H1 (cell line): Measurements from ENCODE around the gene PCDH18. TPM values are rescaled to one million over a fixed set of nuclear protein-coding genes. Genes with fewer than 3 reads are reported as not detected.
A peak's percentile ranks its signal among the peaks of the same experiment; 100 is the strongest.

Source experiments
- CTCF ChIA-PET: fragments of 300-600 bp; sonication (Branson Sonifier 250); formaldehyde crosslinking; loops from one replicate; lab custom pipeline; 2021; ENCODE audit not compliant: partially characterized antibody; lab: Charles Lee
- POLR2A ChIA-PET: fragments of 300-600 bp; sonication (Branson Sonifier 250); formaldehyde crosslinking; loops from one replicate; lab custom pipeline; 2021; ENCODE audit warnings: inconsistent platforms; ENCODE audit not compliant: partially characterized antibody; lab: Charles Lee
- DNase-seq, 2 experiments: peaks; one replicate each; pipeline versions ENCODE4 v3.0.0 to v3.0.0-alpha.2; 2010 to 2022; ENCODE audit warnings: low spot score in 2 of 2, low read depth in 1 of 2, mixed read lengths in 1 of 2
- FAIRE-seq: peaks from 2 replicates; lab custom pipeline; 2011; peaks lifted over from hg19 to GRCh38; lab: Jason Lieb, UNC
- H2AFZ ChIP-seq: 2 replicates; pipeline ENCODE4 v1.8.1; 2012; ENCODE audit warnings: low read length, inconsistent platforms
- H2AK5ac ChIP-seq: 2 replicates; pipeline ENCODE4 v1.6.1; 2013; ENCODE audit warnings: low read depth, low read length
- H2BK120ac ChIP-seq: replicated peaks from 2 replicates; pipeline ENCODE3; 2013; ENCODE audit warnings: low read depth, low read length, inconsistent platforms
- H2BK12ac ChIP-seq: 2 replicates; pipeline ENCODE4 v1.6.1; 2013; ENCODE audit warnings: low read depth, low read length
- H2BK15ac ChIP-seq: 2 replicates; pipeline ENCODE4 v1.6.1; 2013; ENCODE audit warnings: low read length
- H2BK20ac ChIP-seq: 2 replicates; pipeline ENCODE4 v1.6.1; 2013; ENCODE audit warnings: low read length
- H2BK5ac ChIP-seq: 2 replicates; pipeline ENCODE4 v1.6.1; 2013; ENCODE audit warnings: low read depth, low read length
- H3K14ac ChIP-seq: 2 replicates; pipeline ENCODE4 v1.6.1; 2013; ENCODE audit warnings: inconsistent platforms; ENCODE audit not compliant: insufficient read length
- H3K18ac ChIP-seq: 2 replicates; pipeline ENCODE4 v1.6.1; 2013; ENCODE audit warnings: low read length; ENCODE audit errors: extremely low read depth
- H3K23ac ChIP-seq: 2 replicates; pipeline ENCODE4 v1.6.1; 2013; ENCODE audit warnings: inconsistent platforms; ENCODE audit not compliant: insufficient read length
- H3K23me2 ChIP-seq: 2 replicates; pipeline ENCODE4 v1.6.1; 2013; ENCODE audit warnings: low read depth, low read length
- H3K27ac ChIP-seq: 2 replicates; pipeline ENCODE4 v1.6.1; 2011; ENCODE audit warnings: low read depth, low read length, inconsistent platforms
- H3K27me3 ChIP-seq, 4 experiments: replicated peaks in 1 of 4; 1 replicate in 1 of 4; 2 replicates in 3 of 4; pipeline versions ENCODE4 v1.6.1 to v1.8.1; 2011 to 2013; ENCODE audit warnings: low read length in 3 of 4, mild to moderate bottlenecking in 3 of 4, inconsistent platforms in 2 of 4, mixed read lengths in 2 of 4, moderate library complexity in 1 of 4; ENCODE audit not compliant: control insufficient read depth in 3 of 4, insufficient read depth in 3 of 4; ENCODE audit errors: extremely low read depth in 1 of 4
- H3K36me3 ChIP-seq, 4 experiments: 2 replicates each; pipeline versions ENCODE4 v1.6.1 to v1.8.1; 2011 to 2013; ENCODE audit warnings: mild to moderate bottlenecking in 4 of 4, low read length in 3 of 4, moderate library complexity in 2 of 4, control low read depth in 1 of 4, inconsistent platforms in 1 of 4; ENCODE audit not compliant: insufficient read depth in 4 of 4, control insufficient read depth in 2 of 4
- H3K4ac ChIP-seq: replicated peaks from 2 replicates; pipeline ENCODE3; 2013; ENCODE audit warnings: low read length, low read depth, mixed read lengths, inconsistent platforms; ENCODE audit not compliant: insufficient read length
- H3K4me1 ChIP-seq, 4 experiments: replicated peaks in 1 of 4; 1 replicate in 1 of 4; 2 replicates in 3 of 4; pipeline versions ENCODE4 v1.6.1 to v1.8.1; 2011 to 2013; ENCODE audit warnings: low read length in 3 of 4, inconsistent platforms in 2 of 4, mixed read lengths in 1 of 4; ENCODE audit not compliant: insufficient read depth in 4 of 4, control insufficient read depth in 3 of 4
- H3K4me2 ChIP-seq, 2 experiments: 2 replicates each; pipeline versions ENCODE4 v1.6.1 to v1.8.1; 2011 to 2013; ENCODE audit warnings: low read depth in 2 of 2, low read length in 2 of 2, control low read depth in 1 of 2, inconsistent platforms in 1 of 2, mild to moderate bottlenecking in 1 of 2; ENCODE audit not compliant: insufficient read depth in 1 of 2
- H3K4me3 ChIP-seq, 4 experiments: fragments of 200-600, 300-600 bp in 1 of 4; sonication (generic), shearing (Covaris generic), sonication (Bioruptor Twin) in 1 of 4; 2 replicates each; pipeline versions ENCODE4 v1.5.1 to v1.8.1; 2011 to 2016; ENCODE audit warnings: low read length in 4 of 4, low read depth in 3 of 4, control low read depth in 2 of 4, inconsistent platforms in 2 of 4, mild to moderate bottlenecking in 2 of 4, mixed read lengths in 1 of 4, moderate library complexity in 1 of 4; ENCODE audit not compliant: insufficient read depth in 2 of 4; ENCODE audit errors: extremely low read depth in 1 of 4
- H3K56ac ChIP-seq: replicated peaks from 2 replicates; pipeline ENCODE3; 2013; ENCODE audit warnings: low read depth, mild to moderate bottlenecking, mixed read lengths, low read length, inconsistent platforms; ENCODE audit not compliant: insufficient read length
- H3K79me1 ChIP-seq: 2 replicates; pipeline ENCODE4 v1.6.1; 2013; ENCODE audit warnings: low read depth, low read length, control low read depth
- H3K79me2 ChIP-seq, 2 experiments: 2 replicates each; pipeline versions ENCODE4 v1.6.1 to v1.8.1; 2012 to 2013; ENCODE audit warnings: low read length in 2 of 2, mild to moderate bottlenecking in 2 of 2, inconsistent platforms in 1 of 2; ENCODE audit not compliant: insufficient read depth in 2 of 2, control insufficient read depth in 1 of 2
- H3K9ac ChIP-seq, 4 experiments: replicated peaks in 1 of 4; 1 replicate in 1 of 4; 2 replicates in 3 of 4; pipeline versions ENCODE4 v1.6.1 to v1.8.1; 2011 to 2013; ENCODE audit warnings: low read depth in 3 of 4, low read length in 3 of 4, control low read depth in 2 of 4, mild to moderate bottlenecking in 2 of 4, moderate library complexity in 2 of 4, inconsistent platforms in 1 of 4; ENCODE audit errors: extremely low read depth in 1 of 4
- H3K9me3 ChIP-seq, 2 experiments: 2 replicates each; pipeline versions ENCODE4 v1.6.1 to v1.8.1; 2012 to 2013; ENCODE audit warnings: mild to moderate bottlenecking in 2 of 2, moderate library complexity in 2 of 2, control low read depth in 1 of 2, inconsistent platforms in 1 of 2, low read depth in 1 of 2, low read length in 1 of 2, mixed read lengths in 1 of 2; ENCODE audit not compliant: insufficient read depth in 2 of 2
- H4K20me1 ChIP-seq, 2 experiments: replicated peaks in 1 of 2; 2 replicates each; pipeline versions ENCODE3 to v1.8.1; 2011 to 2013; ENCODE audit warnings: inconsistent platforms in 2 of 2, low read length in 2 of 2, mild to moderate bottlenecking in 1 of 2; ENCODE audit not compliant: insufficient read depth in 2 of 2, control insufficient read depth in 1 of 2
- H4K5ac ChIP-seq: 2 replicates; pipeline ENCODE4 v1.6.1; 2013; ENCODE audit warnings: low read length, low read depth, mixed read lengths, inconsistent platforms; ENCODE audit not compliant: insufficient read length
- H4K8ac ChIP-seq: 2 replicates; pipeline ENCODE4 v1.8.0; 2013; ENCODE audit warnings: mild to moderate bottlenecking, moderate library complexity, low read length, inconsistent platforms; ENCODE audit not compliant: insufficient read depth; ENCODE audit errors: extremely low read depth
- H4K91ac ChIP-seq: replicated peaks from 2 replicates; pipeline ENCODE3; 2013; ENCODE audit warnings: low read length, mixed read lengths, inconsistent platforms; ENCODE audit not compliant: insufficient read length
- POLR2AphosphoS5 ChIP-seq: IDR thresholded peaks from 2 replicates; pipeline ENCODE4 v1.6.1; 2011; ENCODE audit warnings: low read depth, low read length
- TEAD4 ChIP-seq: IDR thresholded peaks from 2 replicates; pipeline ENCODE4 v1.6.1; 2012; ENCODE audit warnings: low read depth, low read length, inconsistent platforms, mixed read lengths
- WGBS, 2 experiments: shearing (Covaris generic) in 1 of 2; methylation state at CpG; one replicate each; pipeline versions ENCODE4 v1.1.6 to v1.1.7; 2013 to 2015; ENCODE audit warnings: low lambda C conversion rate in 2 of 2, mixed read lengths in 2 of 2, inconsistent platforms in 1 of 2, low coverage in 1 of 2, missing lambda C conversion rate in 1 of 2; ENCODE audit not compliant: insufficient replicate concordance in 2 of 2, insufficient coverage in 1 of 2, insufficient read length in 1 of 2; ENCODE audit errors: extremely low coverage in 1 of 2, missing lambda C conversion rate in 1 of 2; 5-methylcytosine and 5-hydroxymethylcytosine counted together
- long read RNA-seq, 2 experiments: library from RNA in 1 of 2; library from capped mRNA in 1 of 2; stranded (forward); transcript quantifications; one replicate each; pipeline ENCODE4 v2.0.0, GENCODE V29; 2021; ENCODE audit warnings: inconsistent platforms in 1 of 2
- polyA minus RNA-seq, 3 experiments: library from RNA; depleted of rRNA, polyadenylated mRNA; stranded (reverse); fragments of >200 nt; gene quantifications; 1 replicate in 2 of 3; 2 replicates in 1 of 3; pipeline ENCODE4 v1.2.3, GENCODE V29; 2011
- polyA plus RNA-seq, 7 experiments: library from polyadenylated mRNA; depleted of rRNA in 3 of 7; stranded (reverse) in 5 of 7; unstranded in 2 of 7; fragments of >200 nt in 5 of 7; fragments of 200-250 nt in 2 of 7; gene quantifications; 1 replicate in 5 of 7; 2 replicates in 1 of 7; 4 replicates in 1 of 7; pipeline versions ENCODE4 v1.2.1 to v1.2.3, GENCODE V29; 2011 to 2013; ENCODE audit warnings: missing spikeins in 2 of 7, mixed read lengths in 2 of 7
- total RNA-seq: library from RNA; stranded (reverse); fragmentation: NEBNext Ultra II Directional; extraction: Animal tissue kit (Norgen Biotek cat#: 25700); gene quantifications from 2 replicates; pipeline ENCODE4 v1.2.1, GENCODE V29; 2021

The PCDH18 gene, protein sequence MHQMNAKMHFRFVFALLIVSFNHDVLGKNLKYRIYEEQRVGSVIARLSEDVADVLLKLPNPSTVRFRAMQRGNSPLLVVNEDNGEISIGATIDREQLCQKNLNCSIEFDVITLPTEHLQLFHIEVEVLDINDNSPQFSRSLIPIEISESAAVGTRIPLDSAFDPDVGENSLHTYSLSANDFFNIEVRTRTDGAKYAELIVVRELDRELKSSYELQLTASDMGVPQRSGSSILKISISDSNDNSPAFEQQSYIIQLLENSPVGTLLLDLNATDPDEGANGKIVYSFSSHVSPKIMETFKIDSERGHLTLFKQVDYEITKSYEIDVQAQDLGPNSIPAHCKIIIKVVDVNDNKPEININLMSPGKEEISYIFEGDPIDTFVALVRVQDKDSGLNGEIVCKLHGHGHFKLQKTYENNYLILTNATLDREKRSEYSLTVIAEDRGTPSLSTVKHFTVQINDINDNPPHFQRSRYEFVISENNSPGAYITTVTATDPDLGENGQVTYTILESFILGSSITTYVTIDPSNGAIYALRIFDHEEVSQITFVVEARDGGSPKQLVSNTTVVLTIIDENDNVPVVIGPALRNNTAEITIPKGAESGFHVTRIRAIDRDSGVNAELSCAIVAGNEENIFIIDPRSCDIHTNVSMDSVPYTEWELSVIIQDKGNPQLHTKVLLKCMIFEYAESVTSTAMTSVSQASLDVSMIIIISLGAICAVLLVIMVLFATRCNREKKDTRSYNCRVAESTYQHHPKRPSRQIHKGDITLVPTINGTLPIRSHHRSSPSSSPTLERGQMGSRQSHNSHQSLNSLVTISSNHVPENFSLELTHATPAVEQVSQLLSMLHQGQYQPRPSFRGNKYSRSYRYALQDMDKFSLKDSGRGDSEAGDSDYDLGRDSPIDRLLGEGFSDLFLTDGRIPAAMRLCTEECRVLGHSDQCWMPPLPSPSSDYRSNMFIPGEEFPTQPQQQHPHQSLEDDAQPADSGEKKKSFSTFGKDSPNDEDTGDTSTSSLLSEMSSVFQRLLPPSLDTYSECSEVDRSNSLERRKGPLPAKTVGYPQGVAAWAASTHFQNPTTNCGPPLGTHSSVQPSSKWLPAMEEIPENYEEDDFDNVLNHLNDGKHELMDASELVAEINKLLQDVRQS
- total RNA-seq (40.1 and 41.8 TPM in 2 replicates), polyA plus RNA-seq (2011; rRNA removed) (26.8 and 28.8 TPM in 2 replicates), polyA minus RNA-seq (2011; rRNA and poly(A)+ RNA removed) (89.8 and 93.5 TPM in 2 replicates)
- polyA plus RNA-seq (2011; cell fraction: cytosol; rRNA removed), result 30.2 TPM
- 33.4 TPM for polyA plus RNA-seq (2011; cell fraction: nucleus; rRNA removed)
- polyA plus RNA-seq (2012, experiment 1 of 2), result 32.3 to 37.8 TPM (median 32.5 TPM) in 4 replicates
- 2.0 TPM for polyA plus RNA-seq (2012, experiment 2 of 2)
- 42.3 TPM for polyA plus RNA-seq (2013, experiment 1 of 2)
- polyA plus RNA-seq (2013, experiment 2 of 2), result 38.6 TPM
- 41.8 TPM for polyA minus RNA-seq (2011; cell fraction: cytosol; rRNA and poly(A)+ RNA removed)
- polyA minus RNA-seq (2011; cell fraction: nucleus; rRNA and poly(A)+ RNA removed), result 62.9 TPM
- long read RNA-seq, experiment 1, full-length matches to known transcripts, result 22 of 46 reads
- long read RNA-seq, experiment 1, partial matches to known transcripts, result 2 of 46 reads
- long read RNA-seq, experiment 1, other reads (novel, unspliced or antisense), result 22 of 46 reads
- long read RNA-seq, experiment 2, full-length matches to known transcripts, result 1 of 9 reads
- long read RNA-seq, experiment 2, partial matches to known transcripts, result 1 of 9 reads
- long read RNA-seq, experiment 2, other reads (novel, unspliced or antisense), result 7 of 9 reads

DNA sequence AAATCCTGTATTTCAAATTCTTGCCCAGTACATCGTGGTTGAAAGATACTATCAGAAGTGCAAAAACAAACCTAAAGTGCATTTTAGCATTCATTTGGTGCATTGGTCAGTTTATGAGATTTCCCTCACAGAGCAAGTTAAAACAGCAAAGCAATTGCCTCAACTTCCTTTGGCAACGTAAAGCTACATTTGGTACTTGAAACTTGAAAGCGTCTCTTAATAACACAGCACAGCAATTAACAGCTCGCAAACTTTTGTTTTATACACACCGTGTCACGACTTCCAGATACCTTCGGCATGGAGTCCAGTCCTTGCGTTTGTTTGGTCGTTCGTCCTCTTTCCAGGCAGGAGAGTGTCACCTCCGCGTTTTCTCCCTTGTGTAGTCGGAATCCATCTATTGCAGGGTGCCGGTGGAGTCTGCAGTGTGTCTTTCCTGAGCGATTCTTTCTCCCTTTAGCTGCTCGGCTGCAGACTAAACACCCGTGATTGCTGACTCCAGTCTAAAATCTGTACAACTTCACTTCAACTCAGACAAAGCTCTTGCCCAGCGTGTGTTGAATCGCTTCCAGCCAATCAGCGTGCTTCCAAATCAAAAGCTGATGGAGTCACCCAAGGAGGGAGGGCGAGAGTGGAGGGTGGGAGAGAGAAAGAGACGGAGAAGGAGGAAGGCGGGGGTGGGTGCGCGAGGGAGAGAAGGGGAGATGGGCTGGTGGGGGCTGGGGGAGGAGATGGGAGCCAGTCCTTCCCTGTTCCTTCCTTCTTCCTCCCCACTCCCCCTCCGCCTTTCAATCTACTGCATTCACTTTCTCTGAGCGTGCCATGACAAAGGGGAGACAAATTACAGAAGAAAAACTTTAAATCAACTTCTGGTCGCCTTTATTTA, at the start of gene PCDH18:
Gene PCDH18, minus strand, starts transcription at position 509 of the 883 bp plus-strand sequence. Its CDS starts 406 bp downstream, at position 103.
- Histone ChIP-seq H3K9me3 (no peaks in the 10 kb centered on the region), H3K14ac (no peak within 1 kb of the TSS), H4K5ac (peak within 1 kb of the TSS; percentile 84), H2BK15ac (no peak within 1 kb of the TSS), H3K4me2 (peak within 1 kb of the TSS; percentile 77 to 91), H3K9ac (peak within 1 kb of the TSS; percentile 58 to 73 (median 72)), H3K18ac (peak within 1 kb of the TSS; percentile 60; the same call in 1 of the 2 replicates), H2BK5ac (peak within 1 kb of the TSS; percentile 57; the same call in 1 of the 2 replicates), H3K27ac (no peak within 1 kb of the TSS), H2BK20ac (0 out of 2 replicates have a peak within 1 kb of the TSS, but pooled peaks have one; percentile 37), H3K4me3 (peak within 1 kb of the TSS; percentile 85 to 97 (median 93)), H3K56ac (peak within 1 kb of the TSS; percentile 55), H3K79me2 (peaks cover 17 to 51% of the 10 kb centered on the region in 2 experiments; a peak in 3 of 4 replicates), H3K4me1 (peaks cover 4 to 25% (median 11%) of the 10 kb centered on the region in 4 experiments; a peak in 6 of 7 replicates), H3K79me1 (no peaks in the 10 kb centered on the region), H2BK12ac (0 out of 2 replicates have a peak within 1 kb of the TSS, but pooled peaks have one; percentile 10), H3K4ac (no peak within 1 kb of the TSS), H3K23ac (no peak within 1 kb of the TSS), H4K8ac (no peak within 1 kb of the TSS), H2BK120ac (peak within 1 kb of the TSS; percentile 29), H2AK5ac (no peak within 1 kb of the TSS), H2AFZ (peak within 1 kb of the TSS; percentile 76; the same call in 1 of the 2 replicates), H3K27me3 (no peaks in the 10 kb centered on the region), H4K20me1 (peaks cover 6 to 13% of the 10 kb centered on the region in 2 experiments), H3K23me2 (no peaks in the 10 kb centered on the region), H4K91ac (peak within 1 kb of the TSS; percentile 12), H3K36me3 (peaks cover 0 to 36% (median 18%) of the 10 kb centered on the region in 4 experiments; a peak in 6 of 8 replicates)
- peak; percentile 92 for FAIRE-seq
- peak; percentile 54 to 68 for DNase-seq
- ChIA-PET CTCF (interaction anchor here (0.7 to 1.8 kb wide), 8 partner anchors 9 to 366 kb away, joined by 3 to 6 read pairs (median 3); no protein-coding TSS in a partner anchor), POLR2A (interaction anchor here (0.7 to 2.1 kb wide), 5 partner anchors 8 to 56 kb away, joined by 3 to 7 read pairs (median 3); no protein-coding TSS in a partner anchor)
- 1% methylated on average over 23 of the region's 28 CpGs; no CpG with 5 or more reads in 1 of the 2 experiments for WGBS, 2 experiments
- TF ChIP-seq TEAD4, result no peak
- TF ChIP-seq POLR2AphosphoS5, result no peak
